Activated CD8-positive, alpha-beta memory T cell treated with anti-CD3 and anti-CD28 coated beads for 24 hours (primary cell): ENCODE measurements around the gene PPFIBP2.

Source experiments
- DNase-seq: peaks from one replicate; pipeline ENCODE4 v3.0.0-alpha.2; 2020

PPFIBP2 gene

DNA sequence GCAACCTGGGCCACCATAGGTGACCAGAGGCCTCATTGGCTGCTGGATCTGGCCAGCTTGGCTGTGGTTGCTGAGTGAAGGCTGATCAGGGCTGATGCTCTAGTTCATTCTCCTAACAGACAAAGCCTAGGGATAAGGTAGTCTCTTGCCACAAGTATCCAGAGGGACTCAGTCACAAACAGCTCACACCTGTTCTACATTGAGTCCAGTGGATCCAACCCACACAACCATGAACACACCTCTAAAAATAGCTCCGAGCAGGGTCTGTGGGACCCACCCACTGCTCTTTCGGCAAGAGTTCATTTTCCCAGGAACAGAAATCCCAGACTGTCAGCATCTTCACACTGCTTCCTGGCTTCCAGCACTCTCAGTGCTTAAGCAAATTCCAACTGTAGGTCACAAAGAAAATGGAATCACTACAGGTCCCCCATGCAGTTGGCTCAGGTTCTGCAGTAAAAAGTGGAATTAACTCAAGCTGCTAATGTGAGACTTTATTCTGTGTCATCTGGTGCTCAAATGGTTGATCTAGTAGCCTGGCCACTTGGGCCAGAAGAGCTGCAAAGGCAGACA, 67.3 kb downstream of the PPFIBP2 start:
- no peak for DNase-seq

DNA sequence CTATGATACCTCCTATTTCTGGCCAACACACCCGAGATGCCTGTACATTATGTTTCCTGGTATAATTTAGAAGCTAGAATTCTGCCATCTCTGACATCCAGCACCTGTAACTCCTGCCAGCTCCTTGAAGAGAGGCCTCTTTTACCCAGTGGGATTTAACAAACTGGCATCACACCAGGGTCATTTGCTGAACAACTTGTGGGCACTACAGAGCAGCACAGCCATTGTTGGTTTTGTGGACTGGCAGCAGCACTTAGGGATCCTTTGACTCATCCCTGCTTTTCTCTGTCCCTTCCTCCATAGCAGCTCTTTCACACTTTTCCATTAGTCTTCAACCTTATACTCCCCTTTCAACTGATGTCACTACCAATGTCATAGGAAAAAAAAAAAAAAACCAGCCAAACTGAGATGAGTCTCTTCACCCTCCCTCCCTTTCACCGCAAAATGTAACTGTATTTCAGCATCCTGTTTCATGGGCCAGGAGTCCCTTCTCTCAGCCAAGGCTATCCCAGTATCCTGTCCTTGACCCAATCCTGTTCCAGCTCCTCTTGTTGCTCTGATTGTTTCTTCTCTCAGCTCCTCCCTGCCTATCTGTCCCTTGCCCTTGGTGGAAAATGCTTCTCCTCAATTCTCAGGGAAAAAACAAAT, 68.7 kb downstream of the PPFIBP2 start:
- DNase-seq = no peak

DNA sequence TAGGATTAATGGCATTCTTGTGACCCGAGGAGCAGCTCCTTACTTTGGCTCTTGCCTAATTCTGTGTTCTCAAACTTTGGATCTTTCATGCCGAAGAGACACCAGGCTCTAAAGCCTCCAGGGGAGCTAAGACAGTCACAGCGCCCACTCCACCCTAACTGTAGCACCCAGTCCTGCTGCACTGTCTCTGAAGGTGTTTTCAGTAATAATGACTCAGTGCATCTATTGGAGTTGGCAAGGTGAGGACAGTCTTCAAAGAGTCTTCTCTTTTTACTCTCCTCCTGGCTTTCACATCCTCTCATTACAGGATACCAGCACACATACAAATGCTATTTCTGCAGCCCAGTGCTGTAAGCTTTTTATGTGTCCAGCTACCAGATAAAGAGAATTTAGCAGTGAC, 69.4 kb downstream of the PPFIBP2 start:
- DNase-seq = no peak

DNA sequence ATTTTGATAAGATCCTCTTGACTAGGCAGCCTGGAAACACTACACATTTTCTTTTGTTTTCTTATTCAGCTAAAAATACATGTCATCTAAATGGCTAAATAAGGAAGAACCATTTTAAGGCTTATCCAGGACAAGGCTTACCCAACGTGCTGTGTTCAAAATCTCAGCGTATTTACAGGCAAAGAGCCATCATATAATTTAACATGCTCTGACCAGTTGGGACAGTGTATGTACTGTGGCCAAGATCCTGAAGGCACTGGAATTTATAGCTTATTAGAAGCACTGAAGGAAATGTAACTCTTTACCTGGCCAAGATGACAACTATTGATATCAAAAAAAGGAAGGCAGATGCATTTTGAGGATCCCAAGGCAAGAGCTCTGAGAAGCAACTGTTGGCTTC, 71.1 kb downstream of the PPFIBP2 start:
- no peak for DNase-seq

DNA sequence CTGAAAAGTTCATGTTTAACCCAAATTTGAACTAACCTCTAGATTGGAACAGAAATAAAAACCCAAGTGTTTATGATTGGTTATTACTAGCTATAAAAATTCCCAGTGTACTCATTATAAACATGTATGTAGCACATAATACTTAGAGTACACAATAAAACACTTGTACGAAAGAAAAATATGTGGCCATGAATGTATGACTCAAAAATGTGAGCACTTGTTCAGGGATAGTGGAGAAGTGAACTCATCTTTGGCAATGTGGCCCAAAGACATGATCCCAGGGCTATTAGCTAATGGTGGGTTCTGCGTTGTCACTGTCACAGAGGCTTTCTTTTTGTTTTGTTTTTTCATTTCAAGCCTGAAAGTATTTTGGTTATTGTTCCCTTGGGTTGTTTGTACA, 72.0 kb downstream of the PPFIBP2 start:
- no peak for DNase-seq

DNA sequence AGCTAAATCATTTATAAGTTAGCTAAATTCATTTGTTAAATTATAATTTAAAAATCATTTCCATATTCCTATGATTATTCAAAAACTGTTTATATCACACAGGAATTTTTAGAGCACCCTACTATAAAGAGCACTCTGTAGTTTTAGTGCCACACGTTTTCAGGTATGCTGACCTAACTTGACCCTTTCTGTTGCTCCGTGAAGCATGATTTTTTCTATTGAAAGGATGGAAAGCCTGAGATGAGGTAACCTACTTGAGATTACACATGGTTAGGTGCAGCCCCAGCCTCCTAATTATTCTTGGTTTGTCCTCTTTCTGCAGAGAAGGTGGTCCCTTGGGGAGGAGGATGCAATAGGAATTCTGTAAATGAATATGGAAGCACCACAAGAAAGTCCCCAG, 72.6 kb downstream of the PPFIBP2 start:
- DNase-seq = no peak

DNA sequence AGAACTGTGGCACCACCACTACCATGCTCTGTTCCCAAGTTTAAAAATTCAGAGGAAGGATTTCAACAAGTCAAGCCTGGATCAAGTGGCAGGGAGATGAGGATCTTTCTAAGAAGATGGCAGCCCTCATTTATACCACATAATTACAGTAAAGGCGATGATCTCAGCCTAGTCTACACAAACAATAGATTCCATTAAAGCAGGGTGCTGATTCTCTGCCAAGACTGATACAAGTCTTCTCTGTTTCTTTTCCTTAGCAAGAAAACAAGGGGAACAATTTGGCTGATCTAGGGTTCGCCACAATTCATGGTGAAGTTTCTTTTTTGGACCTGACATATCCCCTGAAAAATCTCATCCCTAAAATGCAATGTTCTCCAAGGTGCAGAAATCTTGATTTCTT, 73.9 kb downstream of the PPFIBP2 start:
- DNase-seq = no peak

DNA sequence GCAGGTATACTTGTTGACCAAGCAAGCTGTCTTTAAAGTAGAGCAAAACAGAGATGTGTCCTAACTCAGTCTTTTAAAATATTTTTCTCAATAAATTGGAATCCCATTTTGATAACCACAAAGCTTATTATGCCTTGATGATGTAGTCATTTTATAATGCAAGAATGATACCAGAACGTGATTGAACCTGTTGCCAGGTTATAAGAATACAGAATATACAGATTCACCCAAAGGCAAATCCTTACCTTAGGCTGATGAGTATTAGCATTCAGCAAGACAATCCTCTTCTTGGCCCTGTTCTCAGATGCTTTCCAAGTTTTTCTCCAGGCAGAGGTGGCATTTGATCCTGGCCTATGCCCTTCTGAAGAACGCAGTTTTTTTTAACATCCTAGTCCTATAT, 76.1 kb downstream of the PPFIBP2 start:
- no peak for DNase-seq

DNA sequence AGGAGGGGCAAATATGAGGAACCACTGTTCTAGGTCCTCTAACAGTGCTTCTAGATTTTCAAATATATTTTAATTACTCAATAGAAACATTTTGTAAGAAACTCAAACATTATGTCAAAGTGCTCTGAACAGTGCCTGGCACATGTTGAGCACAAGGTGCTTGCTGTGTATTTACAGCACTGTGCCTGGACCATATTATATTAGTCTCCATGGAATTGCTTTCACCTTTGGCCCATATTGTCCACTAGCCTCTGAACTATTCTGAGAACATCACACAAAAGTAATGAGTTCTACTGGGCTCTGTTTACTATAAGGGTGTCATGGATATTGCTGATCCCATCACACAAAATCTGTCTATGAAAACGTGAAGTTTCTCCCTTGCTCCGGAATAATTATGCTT, 76.7 kb downstream of the PPFIBP2 start:
- no peak for DNase-seq

DNA sequence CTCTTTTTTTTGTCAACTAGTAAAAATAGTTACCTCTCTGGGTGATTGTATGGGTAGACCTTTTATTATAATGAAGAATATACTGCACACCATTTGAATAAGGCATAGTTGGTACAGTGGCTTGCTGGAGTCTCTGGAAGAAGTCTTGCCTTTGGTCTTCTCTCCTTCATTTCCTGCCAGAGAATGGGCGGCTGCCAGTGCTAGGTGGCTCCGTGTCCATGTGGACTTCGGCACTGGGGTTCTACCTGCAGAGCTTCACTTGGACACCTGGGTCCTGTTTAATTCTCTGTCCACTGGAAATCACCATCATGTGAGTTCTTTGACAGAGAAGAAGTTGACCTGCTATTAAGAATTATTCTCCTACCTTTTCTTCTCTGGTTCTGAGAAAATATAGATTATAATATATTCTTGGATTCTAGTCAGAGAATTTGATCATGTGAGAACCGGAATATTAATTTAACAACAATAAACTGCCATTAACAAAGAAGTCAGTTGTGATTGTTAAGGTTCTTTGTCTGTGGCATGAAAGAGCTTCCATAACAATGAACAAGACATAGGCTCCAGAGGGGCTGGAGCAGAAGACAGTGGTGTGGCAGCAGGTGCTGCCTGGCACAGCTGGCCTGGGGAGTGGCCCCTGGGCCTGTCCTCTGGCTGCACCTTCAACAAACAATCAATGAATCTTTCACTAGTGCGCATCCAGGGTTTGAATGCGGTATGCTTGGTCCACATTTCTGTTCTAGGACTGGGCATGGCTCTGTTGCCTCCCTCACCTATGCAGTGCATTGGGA, 77.5 kb downstream of the PPFIBP2 start:
- DNase-seq = no peak

DNA sequence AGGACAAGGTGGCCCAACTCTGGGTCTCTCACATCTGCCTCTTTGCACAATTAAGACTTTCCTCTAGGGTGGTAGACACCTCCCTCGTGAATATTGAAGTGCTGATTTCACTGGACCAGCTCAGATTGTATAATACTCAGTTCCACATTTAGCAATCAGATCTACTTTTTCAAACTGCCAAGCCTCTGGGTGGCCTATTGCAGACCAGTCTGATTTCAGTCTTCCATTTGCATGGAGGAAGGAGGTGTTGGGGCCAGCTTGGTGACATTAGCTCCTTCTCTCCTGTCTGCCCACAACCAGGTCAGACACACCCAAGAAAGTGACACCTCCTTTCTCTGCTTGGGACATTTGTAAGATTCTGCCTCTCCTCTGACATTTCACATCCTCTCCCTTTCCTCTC, 78.2 kb downstream of the PPFIBP2 start:
- no peak for DNase-seq

DNA sequence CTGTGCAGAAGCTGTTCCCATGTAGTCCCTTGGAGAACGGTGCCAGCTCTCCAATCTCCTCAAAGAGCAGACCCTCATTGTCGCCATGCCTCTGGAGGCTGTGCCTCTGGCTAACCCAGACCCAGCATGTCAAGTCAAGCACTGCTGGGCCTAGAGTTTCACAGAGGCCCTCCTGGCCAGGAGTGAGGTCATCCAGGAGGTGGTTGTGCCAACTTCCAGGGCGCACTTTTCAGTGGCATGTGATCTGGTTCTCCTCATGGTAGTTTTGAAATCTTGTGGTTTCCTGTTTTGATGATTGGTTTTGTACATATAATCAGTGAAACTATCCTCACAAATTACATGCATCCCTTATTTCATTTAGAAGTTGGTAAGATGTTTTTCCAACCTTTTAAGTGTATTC, 78.9 kb downstream of the PPFIBP2 start:
- DNase-seq = no peak

DNA sequence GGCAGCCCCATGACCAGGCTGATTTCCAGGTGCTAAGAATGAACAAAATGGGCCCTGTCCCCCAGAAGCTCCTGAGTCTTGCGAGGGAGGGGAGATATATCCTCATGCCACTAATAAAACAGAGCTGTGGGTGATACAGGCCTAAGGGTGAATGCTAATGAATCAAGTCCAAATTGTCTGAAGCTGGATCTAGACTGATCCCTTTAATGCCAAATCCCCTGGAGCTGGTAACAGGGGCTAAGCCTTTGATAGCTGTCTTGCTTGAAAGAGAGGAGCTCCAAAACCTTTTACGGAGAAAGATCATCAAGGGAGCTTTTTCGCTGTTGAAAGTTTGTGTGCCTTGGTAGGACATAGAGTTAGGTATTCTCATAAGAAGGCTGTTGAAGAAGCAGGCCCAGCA, 79.7 kb downstream of the PPFIBP2 start:
- no peak for DNase-seq

DNA sequence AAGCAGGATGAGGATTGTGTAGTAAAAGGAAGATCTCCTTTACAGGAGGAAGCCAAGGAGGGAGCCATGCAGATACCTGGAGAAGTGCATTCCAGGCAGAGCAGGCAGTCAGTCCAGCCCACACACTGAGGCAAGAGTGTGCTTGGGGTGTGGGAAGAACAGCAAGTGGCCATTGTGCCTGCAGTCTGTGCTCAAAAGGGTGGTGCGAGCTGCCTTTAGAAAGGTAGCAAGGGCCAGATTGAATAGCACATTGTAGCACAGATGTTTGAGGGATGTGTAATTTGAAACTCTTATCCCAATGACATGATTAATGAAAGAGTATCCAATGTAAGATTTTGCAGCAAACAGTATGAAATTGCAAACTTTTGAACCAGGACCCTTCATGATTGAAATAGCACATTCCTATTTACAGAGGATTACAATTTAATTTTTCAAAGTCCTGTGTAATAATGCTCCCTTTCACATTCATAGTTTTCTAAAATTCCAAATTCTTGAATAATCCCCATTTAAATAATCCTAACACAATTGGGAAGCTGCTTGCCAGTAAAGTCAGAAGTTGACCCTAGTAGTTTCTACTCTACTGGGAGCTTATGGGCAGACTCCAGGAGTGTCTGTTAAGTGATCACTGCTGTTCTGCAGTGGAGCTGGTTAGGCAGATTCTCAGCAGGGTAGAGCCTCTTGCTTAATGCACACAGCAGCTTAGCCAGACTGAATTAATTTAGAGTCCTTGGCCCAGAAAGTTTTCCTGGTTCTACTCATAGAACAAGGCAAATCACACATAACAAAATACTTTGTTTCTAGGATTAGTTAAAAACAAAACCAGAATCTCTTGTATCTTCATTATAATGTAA, 81.4 kb downstream of the PPFIBP2 start:
- DNase-seq = no peak

DNA sequence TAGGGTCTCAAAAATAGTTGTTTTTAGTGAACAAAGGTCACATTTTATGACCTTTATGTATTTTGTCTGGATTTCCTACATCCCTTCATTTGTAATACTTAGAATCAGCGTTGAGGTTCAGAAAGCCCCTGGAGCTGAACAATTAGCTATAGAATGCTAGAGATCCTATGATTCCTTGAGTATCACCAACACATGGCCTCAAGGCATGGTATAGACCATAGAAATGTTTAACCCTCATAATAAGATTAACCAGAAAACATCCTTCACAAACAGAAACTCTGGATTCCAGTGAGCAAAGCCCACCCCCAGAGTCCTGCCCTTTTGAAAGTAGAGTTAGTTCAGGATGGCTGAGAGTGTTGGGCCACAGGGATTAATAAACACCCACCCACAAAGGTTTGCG, 82.2 kb downstream of the PPFIBP2 start:
- no peak for DNase-seq

DNA sequence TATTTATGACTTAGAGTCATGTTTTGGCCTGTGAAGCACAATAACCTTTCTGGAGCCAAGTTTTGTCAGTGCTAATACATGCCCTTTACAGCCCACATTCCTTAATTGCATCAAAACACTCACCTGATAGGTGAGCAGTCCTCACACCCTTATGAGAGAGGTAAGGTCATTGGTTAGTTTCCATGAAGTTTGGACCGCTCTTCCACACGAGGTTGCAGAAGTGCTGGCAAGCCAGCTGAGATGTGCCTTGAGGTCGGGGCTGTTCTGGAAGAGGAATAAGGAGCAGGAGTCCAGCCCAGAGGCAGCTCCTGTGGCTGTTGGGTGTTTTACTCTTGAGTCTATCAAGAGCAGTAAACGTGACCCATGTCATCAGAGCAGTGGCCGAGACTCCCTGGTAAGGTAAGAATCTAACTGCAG, 83.2 kb downstream of the PPFIBP2 start:
- no peak for DNase-seq

DNA sequence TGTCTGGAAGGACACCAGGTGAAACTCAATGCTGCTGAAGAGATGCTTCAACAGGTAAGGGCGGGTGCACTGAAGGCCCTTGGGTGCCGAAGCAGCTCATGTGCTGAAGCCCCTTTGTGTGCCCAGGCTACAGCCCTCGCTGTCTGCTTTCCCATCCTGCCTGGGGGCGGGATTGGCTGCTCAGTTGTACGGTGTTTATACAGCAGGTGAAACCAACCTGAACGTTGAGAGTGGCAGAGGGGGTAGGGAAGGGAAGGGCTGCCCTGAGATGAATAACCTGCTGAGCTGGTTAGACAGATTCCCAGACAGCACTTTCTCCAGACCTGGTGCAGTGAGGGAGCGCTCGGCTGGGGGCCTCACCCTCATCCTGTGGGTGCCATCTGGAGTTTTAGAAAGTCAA, 83.8 kb downstream of the PPFIBP2 start:
- DNase-seq = no peak

DNA sequence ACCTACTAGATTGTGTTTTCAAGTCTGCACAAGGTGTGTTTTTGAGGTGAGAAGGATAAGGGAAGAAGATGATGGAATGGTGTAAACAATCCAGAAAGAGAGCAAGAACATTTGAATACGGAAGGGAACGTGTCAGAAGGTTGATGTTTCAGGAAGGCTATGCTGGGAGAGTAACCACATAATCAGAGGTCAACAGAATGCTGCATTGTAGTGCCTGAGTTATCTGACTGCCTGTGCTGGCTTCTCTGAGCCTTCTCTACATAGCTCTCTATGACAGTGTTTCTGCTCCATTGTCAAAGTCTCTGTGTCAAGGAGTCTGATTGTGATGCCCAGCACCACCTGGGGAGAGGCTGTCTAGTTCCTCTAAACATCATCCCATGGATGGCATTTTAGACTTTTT, 85.4 kb downstream of the PPFIBP2 start:
- DNase-seq = no peak

DNA sequence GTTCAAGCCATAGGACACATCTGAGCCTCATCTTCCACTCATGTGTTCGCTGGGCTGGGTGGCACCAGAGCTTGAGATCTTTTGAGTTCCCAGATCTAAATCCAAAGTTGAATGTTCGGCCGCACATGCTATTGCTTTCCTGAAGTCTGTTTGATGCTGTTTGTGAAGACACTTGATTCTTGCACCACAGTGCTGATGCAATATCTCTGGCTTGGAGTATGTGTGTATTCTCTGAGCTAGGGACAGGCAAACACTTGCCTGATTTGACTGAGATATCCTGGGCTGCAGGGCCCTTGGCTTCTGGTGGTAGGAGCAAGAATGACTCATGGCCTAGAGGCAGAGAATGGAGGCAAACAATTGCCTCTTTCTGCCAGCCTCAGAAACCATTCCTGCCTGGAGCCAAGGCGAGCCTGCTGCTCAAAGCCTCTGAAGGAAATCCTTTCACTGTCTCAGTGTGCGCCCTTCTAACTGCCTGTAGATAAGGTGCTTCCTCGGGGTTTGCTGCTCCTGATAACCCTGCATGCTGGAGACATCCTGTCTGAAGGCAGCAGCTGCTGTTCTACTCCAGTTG, 86.5 kb downstream of the PPFIBP2 start:
- DNase-seq = no peak

DNA sequence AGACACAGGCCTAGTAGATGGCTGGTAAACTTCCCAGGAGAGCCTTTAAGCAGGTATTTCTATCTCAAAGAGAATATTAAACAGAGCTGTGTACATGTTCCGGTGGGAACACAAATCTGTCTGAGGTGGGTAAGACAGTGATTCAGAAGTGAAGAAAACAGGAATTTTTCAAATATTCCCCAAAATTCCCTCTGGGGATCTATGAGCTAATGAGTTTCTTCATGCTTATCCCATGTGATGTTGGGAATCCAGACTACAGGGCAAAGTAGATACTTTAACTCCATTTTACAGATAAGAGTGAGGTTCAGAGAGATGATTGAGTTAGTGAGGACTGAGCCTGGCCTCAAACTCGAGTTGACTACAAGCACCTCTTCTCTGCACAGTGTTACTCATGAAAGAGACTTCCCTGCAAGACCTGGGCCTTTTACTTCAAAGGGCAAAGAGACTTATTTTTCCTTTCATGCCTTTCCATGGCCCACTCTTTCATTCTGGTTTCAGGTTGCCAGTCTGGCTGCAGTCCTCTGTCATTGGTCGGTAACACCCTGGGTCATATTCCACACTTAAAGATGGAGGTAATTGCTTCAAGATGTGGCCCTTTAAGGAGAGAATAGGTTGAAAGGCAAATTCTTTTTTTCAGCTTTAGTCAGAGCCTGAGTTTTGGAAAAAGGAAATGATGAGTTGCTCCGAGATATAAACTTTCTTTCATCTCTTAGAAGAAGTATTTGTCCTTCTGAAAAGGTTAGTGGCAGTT, 89.4 kb downstream of the PPFIBP2 start:
- DNase-seq = no peak

DNA sequence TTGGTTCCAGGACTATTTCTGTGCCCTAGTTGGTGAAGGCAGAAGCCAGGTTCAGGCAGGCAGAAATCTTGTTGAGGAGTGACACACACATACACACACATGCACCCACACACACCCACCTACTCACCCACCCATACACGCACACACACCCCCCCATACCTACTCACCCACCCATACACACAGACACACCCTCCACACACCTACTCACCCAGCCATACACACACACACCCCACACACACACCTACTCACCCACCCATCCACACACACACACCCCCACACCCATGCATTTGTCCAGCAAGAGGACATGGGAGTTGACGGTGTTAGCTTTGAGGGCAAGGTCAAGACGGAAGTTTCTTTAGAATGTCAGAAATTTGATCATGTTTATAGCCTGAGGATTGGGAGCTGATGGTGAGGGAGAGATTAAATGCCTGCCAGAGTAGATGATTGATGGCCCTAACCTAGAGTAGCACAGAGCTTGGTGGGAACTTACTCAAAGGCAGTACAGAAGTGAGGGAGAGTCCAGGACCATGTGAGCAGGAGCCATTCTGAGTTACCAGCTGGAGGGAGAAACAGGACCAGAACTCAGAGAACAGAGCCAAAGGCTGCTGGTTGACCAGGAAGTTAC, 90.6 kb downstream of the PPFIBP2 start:
- no peak for DNase-seq
